HUES64 (cell line): ENCODE results near the gene CYB561D1. TPM values are rescaled to one million over a fixed set of nuclear protein-coding genes. Genes with fewer than 3 reads are reported as not detected.
"Not testable (repeated sequence)": the region's sequence is repeated elsewhere in the genome, so short reads cannot be mapped to it uniquely, and the experiment has no call there.

ENCODE experiments used
- H3K27ac ChIP-seq: 2 replicates; pipeline ENCODE4 v1.7.0; 2013; ENCODE audit warnings: low read depth, low read length, inconsistent platforms
- H3K27me3 ChIP-seq: 2 replicates; pipeline ENCODE4 v1.6.1; 2013; ENCODE audit warnings: mild to moderate bottlenecking, low read length; ENCODE audit not compliant: insufficient read depth
- H3K36me3 ChIP-seq: 2 replicates; pipeline ENCODE4 v1.6.1; 2013; ENCODE audit warnings: mild to moderate bottlenecking, low read length; ENCODE audit not compliant: insufficient read depth
- H3K4me1 ChIP-seq: 2 replicates; pipeline ENCODE4 v1.6.1; 2013; ENCODE audit warnings: mild to moderate bottlenecking, low read length, moderate library complexity; ENCODE audit not compliant: insufficient read depth
- H3K4me3 ChIP-seq: 2 replicates; pipeline ENCODE4 v1.5.1; 2013; ENCODE audit warnings: mild to moderate bottlenecking, low read length, moderate library complexity
- H3K9ac ChIP-seq: 2 replicates; pipeline ENCODE4 v1.6.1; 2013; ENCODE audit warnings: mild to moderate bottlenecking, low read depth, low read length
- H3K9me3 ChIP-seq: 2 replicates; pipeline ENCODE4 v1.6.1; 2013; ENCODE audit warnings: low read depth, low read length; ENCODE audit not compliant: insufficient read depth
- WGBS: fragments of 150-250, 120-280 bp; methylation state at CpG from one replicate; pipeline ENCODE4 v1.1.7; 2013; ENCODE audit warnings: missing lambda C conversion rate; 5-methylcytosine and 5-hydroxymethylcytosine counted together
- polyA plus RNA-seq, 2 experiments: library from polyadenylated mRNA; stranded (reverse); fragments of 50-300 nt; gene quantifications; one replicate each; pipeline ENCODE4 v1.2.3, GENCODE V29; 2013

Gene CYB561D1
- 3.3 TPM for polyA plus RNA-seq (2013, experiment 1 of 2)
- 3.6 TPM for polyA plus RNA-seq (2013, experiment 2 of 2)

GRCh38 chr1:109493805-109494539 is at the start of gene CYB561D1:
TSS of gene CYB561D1 (plus strand) at chr1:109494094. CDS start at chr1:109494140, 46 bp downstream.
- peaks cover 30% of the 10 kb centered on the region for H3K36me3 ChIP-seq
- WGBS = 2% methylated on average over 44 of the region's 44 CpGs
- H3K4me3 ChIP-seq = peak within 1 kb of the TSS; percentile 100
- peak within 1 kb of the TSS; percentile 49; the same call in 1 of the 2 replicates for H3K27ac ChIP-seq
- H3K27me3 ChIP-seq = no peaks in the 10 kb centered on the region
- no peaks in the 10 kb centered on the region for H3K9me3 ChIP-seq
- peaks cover 13% of the 10 kb centered on the region; the same call in 1 of the 2 replicates for H3K4me1 ChIP-seq
- peak within 1 kb of the TSS; percentile 63 for H3K9ac ChIP-seq

GRCh38 chr1:109444346-109444745 is 49.5 kb upstream of the CYB561D1 start:
- H3K9ac ChIP-seq = no peak overlapping the region
- no peaks in the 10 kb centered on the region for H3K36me3 ChIP-seq
- H3K4me1 ChIP-seq = no peaks in the 10 kb centered on the region
- H3K9me3 ChIP-seq = no peaks in the 10 kb centered on the region
- WGBS = 55% methylated on average over 1 of the region's 1 CpG
- H3K27ac ChIP-seq = no peak overlapping the region
- H3K27me3 ChIP-seq = peaks cover 6% of the 10 kb centered on the region; the same call in 1 of the 2 replicates
- no peak overlapping the region for H3K4me3 ChIP-seq

GRCh38 chr1:109445949-109446695 is 47.8 kb upstream of the CYB561D1 start:
- H3K4me3 ChIP-seq, H3K36me3 ChIP-seq, H3K9me3 ChIP-seq, H3K27me3 ChIP-seq, H3K9ac ChIP-seq, H3K4me1 ChIP-seq, H3K27ac ChIP-seq: not testable (repeated sequence)
- 83% methylated on average over 11 of the region's 11 CpGs for WGBS

- no peaks in the 10 kb centered on the region for H3K36me3 ChIP-seq
- 88% methylated on average over 4 of the region's 4 CpGs for WGBS
Measured at GRCh38 chr1:109447524-109447923, 46.4 kb upstream of the CYB561D1 start.

GRCh38 chr1:109454497-109455133 is 39.3 kb upstream of the CYB561D1 start:
- H3K9me3 ChIP-seq = peaks cover 22% of the 10 kb centered on the region
- H3K36me3 ChIP-seq = no peaks in the 10 kb centered on the region
- no CpG with 5 or more reads among the region's 1 CpG for WGBS
- peaks cover 2% of the 10 kb centered on the region; the same call in 1 of the 2 replicates for H3K27me3 ChIP-seq
- no peaks in the 10 kb centered on the region for H3K4me1 ChIP-seq
- no peak overlapping the region for H3K4me3 ChIP-seq
- H3K9ac ChIP-seq = no peak overlapping the region
- no peak overlapping the region for H3K27ac ChIP-seq

More at GRCh38 chr1:109447524-109447923, 46.4 kb upstream of the CYB561D1 start:
- H3K27me3 ChIP-seq = peaks cover 8% of the 10 kb centered on the region; the same call in 1 of the 2 replicates
- no peak overlapping the region for H3K4me3 ChIP-seq
- H3K9ac ChIP-seq = no peak overlapping the region
- no peak overlapping the region for H3K27ac ChIP-seq
- no peaks in the 10 kb centered on the region for H3K9me3 ChIP-seq
- no peaks in the 10 kb centered on the region for H3K4me1 ChIP-seq

GRCh38 chr1:109457819-109458218 is 36.1 kb upstream of the CYB561D1 start:
- Histone ChIP-seq H3K9ac (no peak overlapping the region), H3K9me3 (peaks cover 22% of the 10 kb centered on the region), H3K27me3 (peaks cover 5% of the 10 kb centered on the region), H3K4me1 (no peaks in the 10 kb centered on the region), H3K36me3 (no peaks in the 10 kb centered on the region), H3K4me3 (no peak overlapping the region), H3K27ac (no peak overlapping the region)
- 89% methylated on average over 4 of the region's 4 CpGs for WGBS

GRCh38 chr1:109466125-109466451 is 27.8 kb upstream of the CYB561D1 start:
- H3K27ac ChIP-seq = no peak overlapping the region
- no peaks in the 10 kb centered on the region for H3K9me3 ChIP-seq
- peak overlapping the region; percentile 57 for H3K4me3 ChIP-seq
- peaks cover 76% of the 10 kb centered on the region for H3K27me3 ChIP-seq
- H3K9ac ChIP-seq = peak overlapping the region; percentile 9; the same call in 1 of the 2 replicates
- peaks cover 15% of the 10 kb centered on the region; the same call in 1 of the 2 replicates for H3K4me1 ChIP-seq
- WGBS = 4% methylated on average over 24 of the region's 24 CpGs
- H3K36me3 ChIP-seq = no peaks in the 10 kb centered on the region

GRCh38 chr1:109466452-109467300 is 27.2 kb upstream of the CYB561D1 start, which contains the start of gene SYPL2:
TSS of gene SYPL2 (plus strand) at chr1:109466546. CDS start at chr1:109466844, 298 bp downstream.
- no peak within 1 kb of the TSS for H3K27ac ChIP-seq
- peaks cover 15% of the 10 kb centered on the region; the same call in 1 of the 2 replicates for H3K4me1 ChIP-seq
- WGBS = under 1% methylated on average over 82 of the region's 88 CpGs
- peak within 1 kb of the TSS; percentile 9; the same call in 1 of the 2 replicates for H3K9ac ChIP-seq
- H3K9me3 ChIP-seq = no peaks in the 10 kb centered on the region
- peak within 1 kb of the TSS; percentile 57 for H3K4me3 ChIP-seq
- peaks cover 76% of the 10 kb centered on the region for H3K27me3 ChIP-seq
- no peaks in the 10 kb centered on the region for H3K36me3 ChIP-seq

GRCh38 chr1:109467301-109467777 is 26.6 kb upstream of the CYB561D1 start:
- peak overlapping the region; percentile 57 for H3K4me3 ChIP-seq
- no peak overlapping the region for H3K27ac ChIP-seq
- H3K36me3 ChIP-seq = no peaks in the 10 kb centered on the region
- no peaks in the 10 kb centered on the region for H3K9me3 ChIP-seq
- peaks cover 76% of the 10 kb centered on the region for H3K27me3 ChIP-seq
- peaks cover 15% of the 10 kb centered on the region; the same call in 1 of the 2 replicates for H3K4me1 ChIP-seq
- 12% methylated on average over 22 of the region's 23 CpGs for WGBS
- H3K9ac ChIP-seq = no peak overlapping the region

- Histone ChIP-seq H3K27me3 (peaks cover 69% of the 10 kb centered on the region), H3K4me1 (peaks cover 15% of the 10 kb centered on the region; the same call in 1 of the 2 replicates)
- 84% methylated on average over 1 of the region's 1 CpG for WGBS
Measured at GRCh38 chr1:109468061-109468460, 25.8 kb upstream of the CYB561D1 start.

More at GRCh38 chr1:109468061-109468460, 25.8 kb upstream of the CYB561D1 start:
- H3K36me3 ChIP-seq = no peaks in the 10 kb centered on the region
- no peak overlapping the region for H3K27ac ChIP-seq
- H3K9me3 ChIP-seq = no peaks in the 10 kb centered on the region
- H3K4me3 ChIP-seq = no peak overlapping the region
- H3K9ac ChIP-seq = no peak overlapping the region
